ENCODE data around the gene MFSD2B.

- TF ChIP-seq, protein P1, sequence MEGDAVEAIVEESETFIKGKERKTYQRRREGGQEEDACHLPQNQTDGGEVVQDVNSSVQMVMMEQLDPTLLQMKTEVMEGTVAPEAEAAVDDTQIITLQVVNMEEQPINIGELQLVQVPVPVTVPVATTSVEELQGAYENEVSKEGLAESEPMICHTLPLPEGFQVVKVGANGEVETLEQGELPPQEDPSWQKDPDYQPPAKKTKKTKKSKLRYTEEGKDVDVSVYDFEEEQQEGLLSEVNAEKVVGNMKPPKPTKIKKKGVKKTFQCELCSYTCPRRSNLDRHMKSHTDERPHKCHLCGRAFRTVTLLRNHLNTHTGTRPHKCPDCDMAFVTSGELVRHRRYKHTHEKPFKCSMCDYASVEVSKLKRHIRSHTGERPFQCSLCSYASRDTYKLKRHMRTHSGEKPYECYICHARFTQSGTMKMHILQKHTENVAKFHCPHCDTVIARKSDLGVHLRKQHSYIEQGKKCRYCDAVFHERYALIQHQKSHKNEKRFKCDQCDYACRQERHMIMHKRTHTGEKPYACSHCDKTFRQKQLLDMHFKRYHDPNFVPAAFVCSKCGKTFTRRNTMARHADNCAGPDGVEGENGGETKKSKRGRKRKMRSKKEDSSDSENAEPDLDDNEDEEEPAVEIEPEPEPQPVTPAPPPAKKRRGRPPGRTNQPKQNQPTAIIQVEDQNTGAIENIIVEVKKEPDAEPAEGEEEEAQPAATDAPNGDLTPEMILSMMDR (IDR thresholded peaks at IDR 0.05) = no peak
- no peak for TF ChIP-seq POLR2AphosphoS5 (IDR thresholded peaks at IDR 0.05)
- no peak for TF ChIP-seq POLR2A (IDR thresholded peaks at IDR 0.05)
- TF ChIP-seq EP300 (IDR thresholded peaks at IDR 0.05) = no peak
These were observed 35.9 kb downstream of the MFSD2B start for GRCh38 chr2:24045511-24046508.

Data from gastroesophageal sphincter (tissue), 3 donors.